Vagina (tissue), 2 donors: Measurements from ENCODE around the gene CDH4.

Experiments
- CTCF ChIP-seq, 3 experiments: fragments of 450-650 bp in 2 of 3; fragments of 200-600 bp in 1 of 3; sonication (generic) in 1 of 3; IDR thresholded peaks; one replicate each; pipeline ENCODE4 v1.5.1; 2017 to 2019; ENCODE audit warnings: antibody characterized with exemption in 3 of 3, mild to moderate bottlenecking in 2 of 3, moderate library complexity in 2 of 3
- POLR2A ChIP-seq, 2 donors: fragments of 450-650 bp; IDR thresholded peaks; one replicate each; pipeline ENCODE4 v1.6.1; 2017; ENCODE audit warnings: antibody characterized with exemption in 2 of 2, mild to moderate bottlenecking in 2 of 2, moderate library complexity in 2 of 2
- POLR2AphosphoS5 ChIP-seq, 2 donors: sonication (generic); formaldehyde crosslinking; IDR thresholded peaks; one replicate each; pipeline ENCODE4 v1.9.0; 2017; ENCODE audit warnings: antibody characterized with exemption in 2 of 2, mild to moderate bottlenecking in 2 of 2, low read depth in 1 of 2; ENCODE audit not compliant: insufficient read depth in 1 of 2

- no peak for TF ChIP-seq CTCF (IDR thresholded peaks at IDR 0.05)
- TF ChIP-seq POLR2A (IDR thresholded peaks at IDR 0.05): no peak
- TF ChIP-seq POLR2AphosphoS5 (IDR thresholded peaks at IDR 0.05; ENCODE audit: insufficient read depth in 1 of 2, low read depth in 1 of 2): no peak
Observed at GRCh38 chr20:61429458-61430227, 177.6 kb downstream of the CDH4 start.
